ENCODE data around the gene ANKHD1. TPM values are rescaled to one million over a fixed set of nuclear protein-coding genes. Genes with fewer than 3 reads are reported as not detected.

ANKHD1 gene
- total and polyA plus RNA-seq, 9 of the 15 experiments (the other 6 are each of a cell fraction or from before 2014, with no cell fraction given), result 38.9 to 138 (median 78.7) TPM

DNA sequence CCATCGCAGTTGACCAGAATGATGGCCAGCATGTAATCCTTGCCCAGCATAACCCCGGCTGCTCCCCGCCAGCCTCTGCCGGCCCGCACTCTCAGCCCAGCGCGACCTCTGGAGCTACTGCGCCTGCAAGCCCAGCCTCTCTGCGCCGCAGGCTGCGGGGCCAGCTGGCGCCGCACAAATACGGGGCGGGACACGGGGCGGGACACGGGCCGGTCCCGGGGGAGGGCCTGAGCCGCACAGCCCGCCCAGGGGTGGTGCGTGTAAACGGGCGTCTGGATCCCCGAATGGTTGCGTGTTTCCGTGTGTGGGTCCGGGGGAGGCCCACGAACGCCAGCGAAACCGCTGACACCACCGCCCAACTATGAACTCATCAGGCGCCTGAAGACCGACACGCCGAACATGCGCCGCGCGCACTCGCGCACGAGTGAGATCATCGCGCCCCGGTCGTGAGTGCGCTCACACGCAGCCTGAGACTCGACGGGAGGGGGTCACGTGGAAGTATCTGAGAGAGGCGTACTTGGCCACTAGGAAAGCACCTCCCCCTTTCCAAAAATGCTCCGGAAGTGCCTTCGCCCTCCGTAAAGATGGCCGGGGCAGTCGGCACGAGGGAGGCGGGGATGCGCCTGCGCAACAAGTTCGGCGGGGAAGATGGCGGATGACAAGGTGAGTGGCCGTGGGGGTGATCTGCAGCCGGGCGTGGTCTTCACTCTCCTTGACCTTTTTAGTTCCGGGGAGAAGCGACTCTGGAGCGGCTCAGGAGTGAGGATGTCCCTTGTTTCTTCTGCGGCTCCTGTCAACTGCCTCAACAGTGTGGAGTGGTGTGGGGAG is 162.8 kb downstream of the ANKHD1 start, which contains the start of the genes APBB3 and SLC35A4 (continued):
- TF ChIP-seq, protein P1, sequence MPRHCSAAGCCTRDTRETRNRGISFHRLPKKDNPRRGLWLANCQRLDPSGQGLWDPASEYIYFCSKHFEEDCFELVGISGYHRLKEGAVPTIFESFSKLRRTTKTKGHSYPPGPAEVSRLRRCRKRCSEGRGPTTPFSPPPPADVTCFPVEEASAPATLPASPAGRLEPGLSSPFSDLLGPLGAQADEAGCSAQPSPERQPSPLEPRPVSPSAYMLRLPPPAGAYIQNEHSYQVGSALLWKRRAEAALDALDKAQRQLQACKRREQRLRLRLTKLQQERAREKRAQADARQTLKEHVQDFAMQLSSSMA (CRISPR knock-in tag; IDR thresholded peaks at IDR 0.05), result no peak
- TF ChIP-seq TOE1 (IDR thresholded peaks at IDR 0.05; ENCODE audit: borderline replicate concordance) (peak; percentile 95), TOE1 (CRISPR knock-in tag; IDR thresholded peaks at IDR 0.05; ENCODE audit: borderline replicate concordance, low read depth) (peak; percentile 87), FUS (optimal IDR thresholded peaks at IDR 0.05; ENCODE audit: low read depth, low read length) (no peak), HIVEP1 (CRISPR knock-in tag; IDR thresholded peaks at IDR 0.05) (no peak), POLR3G (IDR thresholded peaks at IDR 0.05; ENCODE audit: extremely low read depth, insufficient read length, insufficient replicate concordance) (no peak), EGR1 (conservative IDR thresholded peaks at IDR 0.05) (peak; percentile 75), PHF8 (IDR thresholded peaks at IDR 0.05; ENCODE audit: borderline replicate concordance, low read length) (peak; percentile 95), ZNF785 (CRISPR knock-in tag; IDR thresholded peaks at IDR 0.05) (no peak), ZNF583 (CRISPR knock-in tag; IDR thresholded peaks at IDR 0.05) (no peak), ZNF584 (CRISPR knock-in tag; IDR thresholded peaks at IDR 0.05; ENCODE audit: low read depth) (no peak; the same call in 1 of the 2 replicates), NCOA4 (IDR thresholded peaks at IDR 0.05; ENCODE audit: partially characterized antibody) (no peak), RCOR1 (IDR thresholded peaks at IDR 0.05; ENCODE audit: borderline replicate concordance in 1 of 2, low read depth in 2 of 2, low read length in 2 of 2) (peak in 1 of 2 experiments; percentile 53; a peak in 1 of 4 replicates)
- TF ChIP-seq, protein P2, sequence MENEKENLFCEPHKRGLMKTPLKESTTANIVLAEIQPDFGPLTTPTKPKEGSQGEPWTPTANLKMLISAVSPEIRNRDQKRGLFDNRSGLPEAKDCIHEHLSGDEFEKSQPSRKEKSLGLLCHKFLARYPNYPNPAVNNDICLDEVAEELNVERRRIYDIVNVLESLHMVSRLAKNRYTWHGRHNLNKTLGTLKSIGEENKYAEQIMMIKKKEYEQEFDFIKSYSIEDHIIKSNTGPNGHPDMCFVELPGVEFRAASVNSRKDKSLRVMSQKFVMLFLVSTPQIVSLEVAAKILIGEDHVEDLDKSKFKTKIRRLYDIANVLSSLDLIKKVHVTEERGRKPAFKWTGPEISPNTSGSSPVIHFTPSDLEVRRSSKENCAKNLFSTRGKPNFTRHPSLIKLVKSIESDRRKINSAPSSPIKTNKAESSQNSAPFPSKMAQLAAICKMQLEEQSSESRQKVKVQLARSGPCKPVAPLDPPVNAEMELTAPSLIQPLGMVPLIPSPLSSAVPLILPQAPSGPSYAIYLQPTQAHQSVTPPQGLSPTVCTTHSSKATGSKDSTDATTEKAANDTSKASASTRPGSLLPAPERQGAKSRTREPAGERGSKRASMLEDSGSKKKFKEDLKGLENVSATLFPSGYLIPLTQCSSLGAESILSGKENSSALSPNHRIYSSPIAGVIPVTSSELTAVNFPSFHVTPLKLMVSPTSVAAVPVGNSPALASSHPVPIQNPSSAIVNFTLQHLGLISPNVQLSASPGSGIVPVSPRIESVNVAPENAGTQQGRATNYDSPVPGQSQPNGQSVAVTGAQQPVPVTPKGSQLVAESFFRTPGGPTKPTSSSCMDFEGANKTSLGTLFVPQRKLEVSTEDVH (IDR thresholded peaks at IDR 0.05; ENCODE audit: low read depth, partially characterized antibody), result peak; percentile 81
- TF ChIP-seq, protein P3, sequence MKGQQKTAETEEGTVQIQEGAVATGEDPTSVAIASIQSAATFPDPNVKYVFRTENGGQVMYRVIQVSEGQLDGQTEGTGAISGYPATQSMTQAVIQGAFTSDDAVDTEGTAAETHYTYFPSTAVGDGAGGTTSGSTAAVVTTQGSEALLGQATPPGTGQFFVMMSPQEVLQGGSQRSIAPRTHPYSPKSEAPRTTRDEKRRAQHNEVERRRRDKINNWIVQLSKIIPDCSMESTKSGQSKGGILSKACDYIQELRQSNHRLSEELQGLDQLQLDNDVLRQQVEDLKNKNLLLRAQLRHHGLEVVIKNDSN (CRISPR knock-in tag; IDR thresholded peaks at IDR 0.05), result peak; percentile 97
- TF ChIP-seq, protein P4, sequence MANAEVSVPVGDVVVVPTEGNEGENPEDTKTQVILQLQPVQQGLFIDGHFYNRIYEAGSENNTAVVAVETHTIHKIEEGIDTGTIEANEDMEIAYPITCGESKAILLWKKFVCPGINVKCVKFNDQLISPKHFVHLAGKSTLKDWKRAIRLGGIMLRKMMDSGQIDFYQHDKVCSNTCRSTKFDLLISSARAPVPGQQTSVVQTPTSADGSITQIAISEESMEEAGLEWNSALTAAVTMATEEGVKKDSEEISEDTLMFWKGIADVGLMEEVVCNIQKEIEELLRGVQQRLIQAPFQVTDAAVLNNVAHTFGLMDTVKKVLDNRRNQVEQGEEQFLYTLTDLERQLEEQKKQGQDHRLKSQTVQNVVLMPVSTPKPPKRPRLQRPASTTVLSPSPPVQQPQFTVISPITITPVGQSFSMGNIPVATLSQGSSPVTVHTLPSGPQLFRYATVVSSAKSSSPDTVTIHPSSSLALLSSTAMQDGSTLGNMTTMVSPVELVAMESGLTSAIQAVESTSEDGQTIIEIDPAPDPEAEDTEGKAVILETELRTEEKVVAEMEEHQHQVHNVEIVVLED (CRISPR knock-in tag; IDR thresholded peaks at IDR 0.05), result peak; percentile 97
- TF ChIP-seq, protein P5, sequence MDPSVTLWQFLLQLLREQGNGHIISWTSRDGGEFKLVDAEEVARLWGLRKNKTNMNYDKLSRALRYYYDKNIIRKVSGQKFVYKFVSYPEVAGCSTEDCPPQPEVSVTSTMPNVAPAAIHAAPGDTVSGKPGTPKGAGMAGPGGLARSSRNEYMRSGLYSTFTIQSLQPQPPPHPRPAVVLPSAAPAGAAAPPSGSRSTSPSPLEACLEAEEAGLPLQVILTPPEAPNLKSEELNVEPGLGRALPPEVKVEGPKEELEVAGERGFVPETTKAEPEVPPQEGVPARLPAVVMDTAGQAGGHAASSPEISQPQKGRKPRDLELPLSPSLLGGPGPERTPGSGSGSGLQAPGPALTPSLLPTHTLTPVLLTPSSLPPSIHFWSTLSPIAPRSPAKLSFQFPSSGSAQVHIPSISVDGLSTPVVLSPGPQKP (CRISPR knock-in tag; IDR thresholded peaks at IDR 0.05), result no peak
- TF ChIP-seq, protein P6, sequence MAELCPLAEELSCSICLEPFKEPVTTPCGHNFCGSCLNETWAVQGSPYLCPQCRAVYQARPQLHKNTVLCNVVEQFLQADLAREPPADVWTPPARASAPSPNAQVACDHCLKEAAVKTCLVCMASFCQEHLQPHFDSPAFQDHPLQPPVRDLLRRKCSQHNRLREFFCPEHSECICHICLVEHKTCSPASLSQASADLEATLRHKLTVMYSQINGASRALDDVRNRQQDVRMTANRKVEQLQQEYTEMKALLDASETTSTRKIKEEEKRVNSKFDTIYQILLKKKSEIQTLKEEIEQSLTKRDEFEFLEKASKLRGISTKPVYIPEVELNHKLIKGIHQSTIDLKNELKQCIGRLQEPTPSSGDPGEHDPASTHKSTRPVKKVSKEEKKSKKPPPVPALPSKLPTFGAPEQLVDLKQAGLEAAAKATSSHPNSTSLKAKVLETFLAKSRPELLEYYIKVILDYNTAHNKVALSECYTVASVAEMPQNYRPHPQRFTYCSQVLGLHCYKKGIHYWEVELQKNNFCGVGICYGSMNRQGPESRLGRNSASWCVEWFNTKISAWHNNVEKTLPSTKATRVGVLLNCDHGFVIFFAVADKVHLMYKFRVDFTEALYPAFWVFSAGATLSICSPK (IDR thresholded peaks at IDR 0.05; ENCODE audit: borderline replicate concordance), result no peak
